GM23248 (cell line): ENCODE measurements around the gene ENPP6. TPM values are rescaled to one million over a fixed set of nuclear protein-coding genes. Genes with fewer than 3 reads are reported as not detected.

Experiments used
- DNase-seq: peaks from one replicate; pipeline ENCODE4 v3.0.0-alpha.2; 2015
- H2AFZ ChIP-seq: fragments of 200-600 bp; sonication (generic); 2 replicates; pipeline ENCODE4 v1.6.1; 2016; ENCODE audit warnings: antibody characterized with exemption
- H3F3A ChIP-seq: fragments of 200-600 bp; sonication (generic); 2 replicates; pipeline ENCODE4 v1.6.1; 2016; ENCODE audit warnings: mild to moderate bottlenecking, antibody characterized with exemption, mixed run types; ENCODE audit not compliant: insufficient read depth
- H3K27ac ChIP-seq: fragments of 200-600 bp; sonication (generic); 2 replicates; pipeline ENCODE4 v1.5.1; 2016; ENCODE audit warnings: mild to moderate bottlenecking
- H3K27me3 ChIP-seq: fragments of 200-600 bp; sonication (generic); replicated peaks from 2 replicates; pipeline ENCODE4 v1.6.1; 2016; ENCODE audit warnings: mild to moderate bottlenecking; ENCODE audit not compliant: insufficient read depth
- H3K36me3 ChIP-seq: fragments of 200-600 bp; sonication (generic); 2 replicates; pipeline ENCODE4 v1.6.1; 2016; ENCODE audit warnings: low read depth, mild to moderate bottlenecking
- H3K4me1 ChIP-seq: fragments of 200-600 bp; sonication (generic); 2 replicates; pipeline ENCODE4 v1.6.1; 2016; ENCODE audit warnings: mild to moderate bottlenecking; ENCODE audit not compliant: insufficient read depth
- H3K4me2 ChIP-seq: fragments of 200-600 bp; sonication (generic); one replicate; pipeline ENCODE4 v1.6.1; 2016; ENCODE audit warnings: mild to moderate bottlenecking; ENCODE audit not compliant: unreplicated experiment
- H3K4me3 ChIP-seq: fragments of 200-600 bp; sonication (generic); 2 replicates; pipeline ENCODE4 v1.5.1; 2016; ENCODE audit warnings: mild to moderate bottlenecking
- H3K79me2 ChIP-seq: fragments of 200-600 bp; sonication (generic); 2 replicates; pipeline ENCODE4 v1.6.1; 2016; ENCODE audit warnings: mild to moderate bottlenecking; ENCODE audit not compliant: insufficient read depth
- H3K9ac ChIP-seq: fragments of 200-600 bp; sonication (generic); 2 replicates; pipeline ENCODE4 v1.6.1; 2016; ENCODE audit warnings: mild to moderate bottlenecking
- H3K9me2 ChIP-seq: fragments of 200-600 bp; sonication (generic); 2 replicates; pipeline ENCODE4 v1.6.1; 2016; ENCODE audit warnings: mixed run types, mild to moderate bottlenecking, moderate library complexity; ENCODE audit not compliant: insufficient read depth
- H3K9me3 ChIP-seq: fragments of 200-600 bp; sonication (generic); one replicate; pipeline ENCODE4 v1.6.1; 2017; ENCODE audit warnings: low read depth
- H4K20me1 ChIP-seq: fragments of 200-600 bp; sonication (generic); 2 replicates; pipeline ENCODE4 v1.6.0; 2016; ENCODE audit not compliant: insufficient read depth
- EZH2 ChIP-seq: fragments of 200-600 bp; sonication (generic); IDR thresholded peaks from 2 replicates; pipeline ENCODE4 v1.6.1; 2018; ENCODE audit warnings: antibody characterized with exemption, mild to moderate bottlenecking; ENCODE audit not compliant: insufficient read depth, poor library complexity, severe bottlenecking
- EZH2phosphoT487 ChIP-seq: fragments of 200-600 bp; sonication (generic); IDR thresholded peaks from 2 replicates; pipeline ENCODE4 v1.6.1; 2018; ENCODE audit warnings: antibody characterized with exemption, moderate library complexity, mild to moderate bottlenecking, low read depth; ENCODE audit not compliant: insufficient read depth
- WGBS, 2 experiments: methylation state at CpG; one replicate each; pipeline ENCODE4 v1.1.6; 2015 to 2017; ENCODE audit warnings: low lambda C conversion rate in 2 of 2, low coverage in 1 of 2; ENCODE audit errors: missing lambda C conversion rate in 2 of 2; 5-methylcytosine and 5-hydroxymethylcytosine counted together
- in situ Hi-C: fragments of 300-500 bp; cut with MboI; formaldehyde crosslinking; loops from 2 replicates; pipeline ENCODE4 v1.15.0; 2020
- polyA plus RNA-seq: library from polyadenylated mRNA; unstranded; fragments of >200 nt; fragmentation: Nextera tagmentation; extraction: Ambion mirVana; gene quantifications from 2 replicates; pipeline ENCODE4 v1.2.1, GENCODE V29; 2016
- total RNA-seq: library from RNA; depleted of rRNA; stranded (reverse); fragments of >200 nt; shearing (Covaris generic); gene quantifications from 2 replicates; pipeline ENCODE4 v1.2.3, GENCODE V29; 2014

Gene ENPP6
- total and polyA plus RNA-seq, 2 experiments from 2014 or later, result not detected

- Histone ChIP-seq H3K36me3 (no peaks in the 10 kb centered on the region), H3K4me3 (no peak overlapping the region), H3K9ac (no peak overlapping the region), H4K20me1 (no peaks in the 10 kb centered on the region), H3F3A (no peaks in the 10 kb centered on the region), H3K27ac (no peak overlapping the region), H3K27me3 (peaks cover 6% of the 10 kb centered on the region), H3K79me2 (no peaks in the 10 kb centered on the region), H3K4me1 (no peaks in the 10 kb centered on the region), H3K4me2 (no peak overlapping the region), H3K9me2 (no peaks in the 10 kb centered on the region), H3K9me3 (no peaks in the 10 kb centered on the region), H2AFZ (no peak overlapping the region)
- TF ChIP-seq EZH2, result no peak
- no peak for TF ChIP-seq EZH2phosphoT487
- 33 to 35% methylated on average over 1 of the region's 1 CpG for WGBS, 2 experiments
- DNase-seq, result no peak
- in situ Hi-C loops, result no loop called here
Measured at GRCh38 chr4:184247421-184247820, 29.7 kb upstream of the ENPP6 start.

GRCh38 chr4:184246426-184246825 is 28.8 kb upstream of the ENPP6 start:
- no peaks in the 10 kb centered on the region for H3K9me2 ChIP-seq
- no peaks in the 10 kb centered on the region for H3K9me3 ChIP-seq
- WGBS, 2 experiments, result 45 to 59% methylated on average over 7 of the region's 7 CpGs
- in situ Hi-C loops, result no loop called here
- H2AFZ ChIP-seq, result no peak overlapping the region
- no peak overlapping the region for H3K27ac ChIP-seq
- no peaks in the 10 kb centered on the region for H3K4me1 ChIP-seq
- no peak overlapping the region for H3K4me2 ChIP-seq
- no peaks in the 10 kb centered on the region for H3F3A ChIP-seq
- H3K79me2 ChIP-seq, result no peaks in the 10 kb centered on the region
- H3K4me3 ChIP-seq, result no peak overlapping the region
- TF ChIP-seq EZH2, result no peak
- TF ChIP-seq EZH2phosphoT487, result no peak
- peaks cover 10% of the 10 kb centered on the region for H3K27me3 ChIP-seq
- no peaks in the 10 kb centered on the region for H3K36me3 ChIP-seq
- no peaks in the 10 kb centered on the region for H4K20me1 ChIP-seq
- DNase-seq, result no peak
- H3K9ac ChIP-seq, result no peak overlapping the region

- in situ Hi-C loops, result no loop called here
- no peaks in the 10 kb centered on the region for H4K20me1 ChIP-seq
- peaks cover 17% of the 10 kb centered on the region; the same call in 1 of the 2 replicates for H3K27me3 ChIP-seq
- DNase-seq, result no peak
- no peak overlapping the region for H3K4me2 ChIP-seq
- no peaks in the 10 kb centered on the region for H3K36me3 ChIP-seq
- H3K4me1 ChIP-seq, result no peaks in the 10 kb centered on the region
- H3F3A ChIP-seq, result no peaks in the 10 kb centered on the region
- H3K4me3 ChIP-seq, result no peak overlapping the region
- TF ChIP-seq EZH2, result no peak
- no peak for TF ChIP-seq EZH2phosphoT487
- WGBS, 2 experiments, result 49 to 56% methylated on average over 8 of the region's 8 CpGs
- H3K9ac ChIP-seq, result no peak overlapping the region
- no peaks in the 10 kb centered on the region for H3K9me3 ChIP-seq
- no peaks in the 10 kb centered on the region for H3K9me2 ChIP-seq
- H3K27ac ChIP-seq, result no peak overlapping the region
- H2AFZ ChIP-seq, result no peak overlapping the region
- H3K79me2 ChIP-seq, result no peaks in the 10 kb centered on the region
Measured at GRCh38 chr4:184238072-184238745, 20.5 kb upstream of the ENPP6 start.

GRCh38 chr4:184237612-184238011 is 19.9 kb upstream of the ENPP6 start:
- Histone ChIP-seq H3K9ac (no peak overlapping the region), H3K27me3 (peaks cover 12% of the 10 kb centered on the region; the same call in 1 of the 2 replicates), H4K20me1 (no peaks in the 10 kb centered on the region), H3K27ac (no peak overlapping the region), H3K4me1 (no peaks in the 10 kb centered on the region), H3F3A (no peaks in the 10 kb centered on the region), H3K9me2 (no peaks in the 10 kb centered on the region), H3K36me3 (no peaks in the 10 kb centered on the region), H3K79me2 (no peaks in the 10 kb centered on the region), H2AFZ (no peak overlapping the region), H3K4me3 (no peak overlapping the region), H3K4me2 (no peak overlapping the region), H3K9me3 (no peaks in the 10 kb centered on the region)
- WGBS, 2 experiments, result 39 to 42% methylated on average over 2 of the region's 2 CpGs
- in situ Hi-C loops, result no loop called here
- no peak for TF ChIP-seq EZH2
- no peak for TF ChIP-seq EZH2phosphoT487
- peak; percentile 10 for DNase-seq
